ENCODE data around the gene C1QTNF8. TPM values are rescaled to one million over a fixed set of nuclear protein-coding genes. Genes with fewer than 3 reads are reported as not detected.

C1QTNF8 gene
- total and polyA plus RNA-seq, 4 experiments from 2014 or later = not detected

DNA sequence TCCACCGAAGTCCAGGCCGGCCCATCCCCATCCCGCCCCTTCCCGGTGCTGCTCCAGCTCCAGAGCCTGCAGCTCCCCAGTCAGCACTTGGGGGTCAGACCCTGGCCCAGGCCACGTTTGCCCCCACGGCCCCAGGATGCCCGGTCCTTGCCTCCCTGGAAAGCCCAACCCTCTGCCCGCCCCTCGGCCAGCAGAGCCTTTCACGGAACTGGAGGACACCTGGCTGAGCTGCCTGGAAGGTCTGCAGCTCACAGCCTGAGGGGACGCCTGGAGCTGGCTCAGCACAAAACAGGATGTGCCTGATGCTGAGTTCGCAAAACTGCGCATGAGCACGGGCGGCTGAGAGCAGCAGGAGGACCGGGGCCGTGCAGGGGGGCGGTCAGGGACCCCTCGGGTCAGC is 53.2 kb downstream of the C1QTNF8 start:
- ChIA-PET CTCF (ENCODE audit: partially characterized antibody) (interaction anchor here (2.9 kb wide), 1 partner anchor 15 kb away, joined by 11 read pairs; no protein-coding TSS in a partner anchor), POLR2A (ENCODE audit: partially characterized antibody) (no interaction called here)
- Histone ChIP-seq H3K9me3 (ENCODE audit: control insufficient read depth in 1 of 2, low read length in 2 of 2) (no peaks in the 10 kb centered on the region), H3K27me3 (ENCODE audit: insufficient read depth, low read length) (no peaks in the 10 kb centered on the region), H3K27ac (ENCODE audit: low read depth, low read length) (no peak overlapping the region), H3K4me1 (ENCODE audit: insufficient read depth, low read length) (no peaks in the 10 kb centered on the region), H3K36me3 (ENCODE audit: insufficient read depth, low read length) (no peaks in the 10 kb centered on the region), H3K4me3 (ENCODE audit: low read length in 2 of 2) (no peak overlapping the region)
- no peaks in the 10 kb centered on the region for H3K36me3 Mint-ChIP-seq
- no peak overlapping the region for H3K27ac Mint-ChIP-seq
- H3K9me3 Mint-ChIP-seq = peaks cover 0 to 7% (median 0%) of the 10 kb centered on the region in 8 donors
- H3K4me1 Mint-ChIP-seq = peaks cover 0 to 3% (median 0%) of the 10 kb centered on the region in 4 donors
- no peak for DNase-seq
- intact Hi-C loops (cut with micrococcal nuclease) = no loop called here
- no peak overlapping the region for H3K4me3 Mint-ChIP-seq
- peaks cover 0 to 4% of the 10 kb centered on the region in 2 donors for H3K27me3 Mint-ChIP-seq

DNA sequence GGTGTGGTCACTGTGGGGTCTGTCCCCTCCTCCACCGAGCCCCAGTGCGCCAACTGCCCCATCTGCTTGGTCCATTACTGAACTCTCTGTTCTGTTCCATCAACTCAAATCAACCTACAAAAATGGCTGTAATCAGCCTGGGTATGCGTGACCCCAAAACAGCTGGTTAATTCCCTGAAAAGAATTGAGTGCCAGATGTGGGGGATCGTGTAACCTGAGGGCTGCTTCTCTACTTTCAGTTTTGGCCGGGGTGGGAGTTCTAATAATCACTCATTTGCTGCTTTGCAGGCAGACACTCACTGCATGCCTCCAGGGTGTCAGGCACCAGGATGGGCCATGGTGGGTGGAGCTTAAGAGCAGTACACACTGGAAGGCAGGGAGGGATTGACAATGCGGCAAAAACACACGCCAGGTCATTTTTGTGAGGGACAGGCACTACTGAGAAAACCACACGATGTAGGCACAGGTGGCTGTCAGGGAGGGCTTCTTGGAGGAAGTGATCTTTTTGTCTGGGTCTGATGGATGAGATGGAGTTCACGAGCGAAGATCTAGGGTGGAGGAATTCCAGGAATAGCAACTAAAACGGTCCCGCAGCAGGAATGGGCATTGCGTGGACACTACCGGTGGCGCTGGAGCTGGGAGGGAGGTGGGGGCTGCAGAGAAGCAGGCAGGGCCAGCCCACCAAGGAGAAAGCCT is 53.8 kb downstream of the C1QTNF8 start:
- no peak overlapping the region for H3K27ac Mint-ChIP-seq
- peaks cover 0 to 7% (median 0%) of the 10 kb centered on the region in 8 donors for H3K9me3 Mint-ChIP-seq
- POLR2A ChIA-PET (ENCODE audit: partially characterized antibody) = no interaction called here
- Histone ChIP-seq H3K4me3 (ENCODE audit: low read length in 2 of 2) (no peak overlapping the region), H3K9me3 (ENCODE audit: control insufficient read depth in 1 of 2, low read length in 2 of 2) (no peaks in the 10 kb centered on the region), H3K4me1 (ENCODE audit: insufficient read depth, low read length) (no peaks in the 10 kb centered on the region), H3K27ac (ENCODE audit: low read depth, low read length) (no peak overlapping the region), H3K27me3 (ENCODE audit: insufficient read depth, low read length) (no peaks in the 10 kb centered on the region), H3K36me3 (ENCODE audit: insufficient read depth, low read length) (no peaks in the 10 kb centered on the region)
- no peak for DNase-seq
- CTCF ChIA-PET (ENCODE audit: partially characterized antibody) = interaction anchor here (2.4 to 2.9 kb wide), 2 partner anchors 13 to 15 kb away, joined by 6 to 11 read pairs; no protein-coding TSS in a partner anchor
- H3K4me1 Mint-ChIP-seq = peaks cover 0 to 3% (median 0%) of the 10 kb centered on the region in 4 donors
- H3K36me3 Mint-ChIP-seq = no peaks in the 10 kb centered on the region
- peaks cover 0 to 4% of the 10 kb centered on the region in 2 donors for H3K27me3 Mint-ChIP-seq
- H3K4me3 Mint-ChIP-seq = no peak overlapping the region
- intact Hi-C loops (cut with micrococcal nuclease) = no loop called here

- no peak overlapping the region for H3K27ac ChIP-seq (ENCODE audit: low read depth, low read length)
- intact Hi-C loops (cut with micrococcal nuclease) = no loop called here
- ChIA-PET CTCF (ENCODE audit: partially characterized antibody) (interaction anchor here (2.4 to 2.9 kb wide), 2 partner anchors 15 to 17 kb away, joined by 6 to 11 read pairs; no protein-coding TSS in a partner anchor), POLR2A (ENCODE audit: partially characterized antibody) (no interaction called here)
- no peaks in the 10 kb centered on the region for H3K4me1 ChIP-seq (ENCODE audit: insufficient read depth, low read length)
- DNase-seq = no peak
- H3K36me3 ChIP-seq (ENCODE audit: insufficient read depth, low read length) = no peaks in the 10 kb centered on the region
- peaks cover 0 to 3% (median 0%) of the 10 kb centered on the region in 4 donors for H3K4me1 Mint-ChIP-seq
- H3K36me3 Mint-ChIP-seq = no peaks in the 10 kb centered on the region
- H3K4me3 Mint-ChIP-seq = no peak overlapping the region
- H3K27ac Mint-ChIP-seq = no peak overlapping the region
- H3K4me3 ChIP-seq (ENCODE audit: low read length in 2 of 2) = no peak overlapping the region
- peaks cover 0 to 7% (median 0%) of the 10 kb centered on the region in 8 donors for H3K9me3 Mint-ChIP-seq
- peaks cover 0 to 5% of the 10 kb centered on the region in 2 donors for H3K27me3 Mint-ChIP-seq
- H3K9me3 ChIP-seq (ENCODE audit: control insufficient read depth in 1 of 2, low read length in 2 of 2) = no peaks in the 10 kb centered on the region
- no peaks in the 10 kb centered on the region for H3K27me3 ChIP-seq (ENCODE audit: insufficient read depth, low read length)
Observed at GRCh38 chr16:1040346-1040745, 55.7 kb downstream of the C1QTNF8 start.

DNA sequence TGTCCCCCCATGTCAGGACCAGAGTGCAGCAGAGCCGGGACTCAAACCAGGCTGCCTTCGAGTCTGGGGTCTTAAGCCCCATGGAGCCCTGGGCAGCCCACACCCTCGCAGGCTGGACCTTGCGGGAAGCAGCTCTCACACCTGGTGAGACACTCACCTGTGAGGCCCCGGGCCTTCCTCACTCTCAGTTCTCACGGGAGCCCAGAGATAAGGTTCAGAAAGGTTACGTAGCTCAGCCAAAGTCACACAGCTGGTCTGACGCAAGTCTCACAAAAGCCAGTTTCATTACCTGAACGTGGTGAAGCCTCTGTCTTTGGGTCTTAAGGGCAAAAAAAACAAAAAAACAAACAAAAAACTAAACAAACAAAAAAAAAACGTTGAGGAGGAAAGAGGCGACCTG is 56.3 kb downstream of the C1QTNF8 start:
- peaks cover 0 to 3% (median 0%) of the 10 kb centered on the region in 4 donors for H3K4me1 Mint-ChIP-seq
- H3K4me3 ChIP-seq (ENCODE audit: low read length in 2 of 2) = no peak overlapping the region
- peaks cover 0 to 7% (median 0%) of the 10 kb centered on the region in 8 donors for H3K9me3 Mint-ChIP-seq
- H3K27ac Mint-ChIP-seq = no peak overlapping the region
- H3K36me3 ChIP-seq (ENCODE audit: insufficient read depth, low read length) = no peaks in the 10 kb centered on the region
- intact Hi-C loops (cut with micrococcal nuclease) = no loop called here
- H3K4me1 ChIP-seq (ENCODE audit: insufficient read depth, low read length) = no peaks in the 10 kb centered on the region
- no peaks in the 10 kb centered on the region for H3K27me3 ChIP-seq (ENCODE audit: insufficient read depth, low read length)
- no peak overlapping the region for H3K4me3 Mint-ChIP-seq
- ChIA-PET CTCF (ENCODE audit: partially characterized antibody) (interaction anchor here (2.4 kb wide), 1 partner anchor 15 kb away, joined by 6 read pairs; no protein-coding TSS in a partner anchor), POLR2A (ENCODE audit: partially characterized antibody) (no interaction called here)
- no peak overlapping the region for H3K27ac ChIP-seq (ENCODE audit: low read depth, low read length)
- H3K36me3 Mint-ChIP-seq = no peaks in the 10 kb centered on the region
- H3K9me3 ChIP-seq (ENCODE audit: control insufficient read depth in 1 of 2, low read length in 2 of 2) = no peaks in the 10 kb centered on the region
- no peak for DNase-seq
- H3K27me3 Mint-ChIP-seq = peaks cover 0 to 6% of the 10 kb centered on the region in 2 donors

GRCh38 chr16:1038932-1039331 is 57.1 kb downstream of the C1QTNF8 start:
- Mint-ChIP-seq H3K27me3 (peaks cover 0 to 6% of the 10 kb centered on the region in 2 donors), H3K36me3 (no peaks in the 10 kb centered on the region), H3K27ac (no peak overlapping the region), H3K9me3 (peaks cover 0 to 7% (median 0%) of the 10 kb centered on the region in 8 donors), H3K4me3 (peak overlapping the region in 1 of 8 donors; percentile 48), H3K4me1 (peaks cover 0 to 3% (median 0%) of the 10 kb centered on the region in 4 donors)
- H3K4me1 ChIP-seq (ENCODE audit: insufficient read depth, low read length) = no peaks in the 10 kb centered on the region
- H3K9me3 ChIP-seq (ENCODE audit: control insufficient read depth in 1 of 2, low read length in 2 of 2) = no peaks in the 10 kb centered on the region
- H3K27me3 ChIP-seq (ENCODE audit: insufficient read depth, low read length) = no peaks in the 10 kb centered on the region
- POLR2A ChIA-PET (ENCODE audit: partially characterized antibody) = no interaction called here
- CTCF ChIA-PET (ENCODE audit: partially characterized antibody) = no interaction called here
- intact Hi-C loops (cut with micrococcal nuclease) = no loop called here
- no peak overlapping the region for H3K4me3 ChIP-seq (ENCODE audit: low read length in 2 of 2)
- H3K36me3 ChIP-seq (ENCODE audit: insufficient read depth, low read length) = no peaks in the 10 kb centered on the region
- no peak for DNase-seq
- no peak overlapping the region for H3K27ac ChIP-seq (ENCODE audit: low read depth, low read length)

Other genes with a start within 250 kb of the C1QTNF8 start
- 10 to 100 TPM; 50.0 to 59.7 TPM for gene LMF1, start 125.3 kb downstream of the C1QTNF8 start, total RNA-seq
- gene LMF1, start 125.3 kb downstream of the C1QTNF8 start, polyA plus RNA-seq = 10 to 100 TPM in 1 of 2 donors, 1 to 10 TPM in 1; 8.5 to 15.2 TPM
- gene SOX8, start 114.5 kb downstream of the C1QTNF8 start, total RNA-seq = 1 to 10 TPM; 3.1 to 3.4 TPM
- 1 to 10 TPM in 1 of 2 donors, under 1 TPM in 1; 0.47 to 1.6 TPM for gene SOX8, start 114.5 kb downstream of the C1QTNF8 start, polyA plus RNA-seq
- gene SSTR5, start 23.5 kb downstream of the C1QTNF8 start, total RNA-seq = not detected
- not detected for gene SSTR5, start 23.5 kb downstream of the C1QTNF8 start, polyA plus RNA-seq
- 1 to 10 TPM; 2.0 to 2.1 TPM for gene CACNA1H, start 56.9 kb upstream of the C1QTNF8 start, total RNA-seq
- under 1 TPM; 0.48 to 0.99 TPM for gene CACNA1H, start 56.9 kb upstream of the C1QTNF8 start, polyA plus RNA-seq
- gene TPSG1, start 129.0 kb upstream of the C1QTNF8 start, total RNA-seq = not detected
- not detected for gene TPSG1, start 129.0 kb upstream of the C1QTNF8 start, polyA plus RNA-seq
- gene TPSB2, start 133.9 kb upstream of the C1QTNF8 start, total RNA-seq = not detected
- not detected for gene TPSB2, start 133.9 kb upstream of the C1QTNF8 start, polyA plus RNA-seq
- not detected for gene TPSAB1, start 144.5 kb upstream of the C1QTNF8 start, total RNA-seq
- gene TPSAB1, start 144.5 kb upstream of the C1QTNF8 start, polyA plus RNA-seq = not detected
- gene TPSD1, start 159.8 kb upstream of the C1QTNF8 start, total RNA-seq = not detected
- gene TPSD1, start 159.8 kb upstream of the C1QTNF8 start, polyA plus RNA-seq = not detected
- 100 to 1,000 TPM; 170 to 177 TPM for gene UBE2I, start 213.4 kb upstream of the C1QTNF8 start, total RNA-seq
- 100 to 1,000 TPM; 100 to 106 TPM for gene UBE2I, start 213.4 kb upstream of the C1QTNF8 start, polyA plus RNA-seq
- 10 to 100 TPM; 18.3 to 19.7 TPM for gene BAIAP3, start 237.4 kb upstream of the C1QTNF8 start, total RNA-seq
- gene BAIAP3, start 237.4 kb upstream of the C1QTNF8 start, polyA plus RNA-seq = 1 to 10 TPM; 1.0 to 6.7 TPM